MCF 10A (cell line): ENCODE measurements around the gene FOXC2. TPM values are rescaled to one million over a fixed set of nuclear protein-coding genes. Genes with fewer than 3 reads are reported as not detected.

ENCODE experiments used
- Bru-seq: library from RNA; stranded (reverse); fragments of 400-500 nt; gene quantifications from one replicate; lab custom pipeline; 2021; lab: Mats Ljungman, UMichigan
- BruChase-seq, 2 experiments: library from RNA; stranded (reverse); fragments of 400-500 nt; gene quantifications; one replicate each; lab custom pipeline; 2021; lab: Mats Ljungman, UMichigan
- BruUV-seq: library from RNA; stranded (reverse); fragments of 400-500 nt; replicated peaks from 2 replicates; lab custom pipeline; 2021; lab: Mats Ljungman, UMichigan
- CTCF ChIA-PET: fragments of 300-600 bp; sonication (Branson Sonifier 250); formaldehyde crosslinking; extraction: SDS; loops from one replicate; lab custom pipeline; 2021; ENCODE audit warnings: antibody characterized with exemption, inconsistent platforms; lab: Yijun Ruan, JAX
- POLR2A ChIA-PET: fragments of 300-600, 350-650 bp; sonication (Branson Sonifier 250); formaldehyde crosslinking; extraction: SDS; loops from one replicate; lab custom pipeline; 2020; ENCODE audit warnings: antibody characterized with exemption, inconsistent platforms; lab: Yijun Ruan, JAX
- DNase-seq: peaks from one replicate; pipeline ENCODE4 v3.0.0-alpha.2; 2018; ENCODE audit not compliant: unreplicated experiment
- H3K27ac Mint-ChIP-seq: one replicate; pipeline ENCODE4 v1.8.0; 2022; ENCODE audit warnings: mild to moderate bottlenecking, low read depth, mixed read lengths; ENCODE audit not compliant: unreplicated experiment
- H3K27me3 Mint-ChIP-seq: one replicate; pipeline ENCODE4 v1.8.0; 2022; ENCODE audit warnings: mixed read lengths; ENCODE audit not compliant: insufficient read depth, unreplicated experiment
- H3K36me3 Mint-ChIP-seq: one replicate; pipeline ENCODE4 v1.8.0; 2022; ENCODE audit warnings: mild to moderate bottlenecking, moderate library complexity, mixed read lengths; ENCODE audit not compliant: insufficient read depth, unreplicated experiment
- H3K4me1 Mint-ChIP-seq: one replicate; pipeline ENCODE4 v1.8.0; 2022; ENCODE audit warnings: mixed read lengths; ENCODE audit not compliant: insufficient read depth, unreplicated experiment
- H3K4me3 Mint-ChIP-seq: one replicate; pipeline ENCODE4 v1.8.0; 2022; ENCODE audit warnings: mild to moderate bottlenecking, moderate library complexity, mixed read lengths; ENCODE audit not compliant: unreplicated experiment
- H3K9me3 Mint-ChIP-seq: one replicate; pipeline ENCODE4 v1.8.0; 2022; ENCODE audit warnings: mixed read lengths; ENCODE audit not compliant: unreplicated experiment
- intact Hi-C: fragments of 100-400 bp; cut with micrococcal nuclease; formaldehyde crosslinking; loops from 2 replicates; pipeline ENCODE4 v1.14.1; 2022
- long read RNA-seq: library from polyadenylated mRNA; stranded (forward); transcript quantifications from one replicate; pipeline ENCODE4 v2.0.0, GENCODE V29; 2022
- total RNA-seq: library from RNA; stranded (reverse); gene quantifications from 2 replicates; pipeline ENCODE4 v1.2.3, GENCODE V29; 2022
- TF ChIP-seq, protein P1 (sequence below): fragments of 200-600 bp; IDR thresholded peaks from one replicate; pipeline ENCODE4 v1.8.0; 2022; ENCODE audit warnings: antibody characterized with exemption, mild to moderate bottlenecking; ENCODE audit not compliant: unreplicated experiment

FOXC2 gene
- total RNA-seq (16.8 and 22.5 TPM in 2 replicates), Bru-seq, nascent RNA (percentile 72 among the genes with signal in this experiment), BruChase-seq, experiment 1, labeled RNA remaining after a 6-hour chase (percentile 61 among the genes with signal in this experiment), BruChase-seq, experiment 2, labeled RNA remaining after a 2-hour chase (percentile 75 among the genes with signal in this experiment)
- long read RNA-seq, transcript FOXC2-202 (1 exons, 2,900 nt), result major isoform, 30 of 57 reads
- long read RNA-seq, transcript FOXC2-201 (1 exons, 2,478 nt), result minor isoform, 26 of 57 reads
- long read RNA-seq, partial matches to known transcripts, result 0 of 57 reads
- long read RNA-seq, other reads (novel, unspliced or antisense), result 1 of 57 reads

- peak within 1 kb of the TSS; percentile 90 for H3K4me3 Mint-ChIP-seq
- no peaks in the 10 kb centered on the region for H3K9me3 Mint-ChIP-seq
- intact Hi-C loops, result loop anchor here (5.0 to 10.0 kb wide), 4 partner anchors 256 to 1198 kb away; partner anchors contain the start of gene KLHDC4
- TF ChIP-seq, protein P1, sequence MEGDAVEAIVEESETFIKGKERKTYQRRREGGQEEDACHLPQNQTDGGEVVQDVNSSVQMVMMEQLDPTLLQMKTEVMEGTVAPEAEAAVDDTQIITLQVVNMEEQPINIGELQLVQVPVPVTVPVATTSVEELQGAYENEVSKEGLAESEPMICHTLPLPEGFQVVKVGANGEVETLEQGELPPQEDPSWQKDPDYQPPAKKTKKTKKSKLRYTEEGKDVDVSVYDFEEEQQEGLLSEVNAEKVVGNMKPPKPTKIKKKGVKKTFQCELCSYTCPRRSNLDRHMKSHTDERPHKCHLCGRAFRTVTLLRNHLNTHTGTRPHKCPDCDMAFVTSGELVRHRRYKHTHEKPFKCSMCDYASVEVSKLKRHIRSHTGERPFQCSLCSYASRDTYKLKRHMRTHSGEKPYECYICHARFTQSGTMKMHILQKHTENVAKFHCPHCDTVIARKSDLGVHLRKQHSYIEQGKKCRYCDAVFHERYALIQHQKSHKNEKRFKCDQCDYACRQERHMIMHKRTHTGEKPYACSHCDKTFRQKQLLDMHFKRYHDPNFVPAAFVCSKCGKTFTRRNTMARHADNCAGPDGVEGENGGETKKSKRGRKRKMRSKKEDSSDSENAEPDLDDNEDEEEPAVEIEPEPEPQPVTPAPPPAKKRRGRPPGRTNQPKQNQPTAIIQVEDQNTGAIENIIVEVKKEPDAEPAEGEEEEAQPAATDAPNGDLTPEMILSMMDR, result no peak
- POLR2A ChIA-PET, result interaction anchor here (0.5 to 7.2 kb wide), 9 partner anchors 9 to 808 kb away, joined by 3 to 42 read pairs (median 6); partner anchors contain the start of gene C16orf95
- H3K36me3 Mint-ChIP-seq, result peaks cover 30% of the 10 kb centered on the region
- H3K4me1 Mint-ChIP-seq, result peaks cover 19% of the 10 kb centered on the region
- peak within 1 kb of the TSS; percentile 49 for H3K27ac Mint-ChIP-seq
- no peaks in the 10 kb centered on the region for H3K27me3 Mint-ChIP-seq
- DNase-seq, result peak; percentile 94
- CTCF ChIA-PET, result interaction anchor here (0.6 to 4.5 kb wide), 5 partner anchors 194 to 713 kb away, joined by 3 to 20 read pairs (median 4); no protein-coding TSS in a partner anchor
- no TSS peak for BruUV-seq
Measured at GRCh38 chr16:86566601-86566965, at the start of gene FOXC2. FOXC2 (plus strand) TSS chr16:86566829; CDS start chr16:86567336, 507 bp downstream.

DNA sequence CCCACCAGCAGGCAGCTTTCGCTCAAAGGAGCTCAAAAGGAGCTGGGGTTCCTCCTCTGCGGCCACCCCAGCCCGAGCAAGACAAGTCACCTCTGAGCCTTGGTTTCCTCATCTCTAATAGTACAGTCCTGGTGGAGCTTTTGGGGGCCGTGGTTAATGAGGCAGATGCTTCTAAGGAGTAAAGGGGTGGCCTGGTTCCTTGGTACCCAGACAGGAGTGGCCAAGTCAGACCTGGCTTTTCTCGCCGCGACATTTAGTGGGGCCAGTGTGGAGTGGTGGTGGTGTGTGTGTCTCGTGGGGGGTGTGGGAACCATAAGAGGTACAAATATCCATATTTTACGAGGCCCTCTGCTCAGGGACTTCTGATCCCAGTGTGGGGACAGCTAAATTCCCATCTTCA is 49.6 kb upstream of the FOXC2 start:
- Mint-ChIP-seq H3K27ac (no peak overlapping the region), H3K9me3 (no peaks in the 10 kb centered on the region), H3K27me3 (peaks cover 47% of the 10 kb centered on the region), H3K4me3 (no peak overlapping the region), H3K4me1 (no peaks in the 10 kb centered on the region), H3K36me3 (no peaks in the 10 kb centered on the region)
- CTCF ChIA-PET, result interaction anchor here (0.6 to 10.0 kb wide), 23 partner anchors 11 to 833 kb away, joined by 3 to 249 read pairs (median 4); no protein-coding TSS in a partner anchor
- TF ChIP-seq, protein P1, result no peak
- BruUV-seq, result no TSS peak
- intact Hi-C loops, result loop anchor here (1.0 to 10.0 kb wide), 3 partner anchors 176 to 444 kb away; no protein-coding TSS in a partner anchor
- POLR2A ChIA-PET, result interaction anchor here (0.7 to 1.5 kb wide), 3 partner anchors 17 to 696 kb away, joined by 3 to 4 read pairs (median 4); no protein-coding TSS in a partner anchor
- no peak for DNase-seq

DNA sequence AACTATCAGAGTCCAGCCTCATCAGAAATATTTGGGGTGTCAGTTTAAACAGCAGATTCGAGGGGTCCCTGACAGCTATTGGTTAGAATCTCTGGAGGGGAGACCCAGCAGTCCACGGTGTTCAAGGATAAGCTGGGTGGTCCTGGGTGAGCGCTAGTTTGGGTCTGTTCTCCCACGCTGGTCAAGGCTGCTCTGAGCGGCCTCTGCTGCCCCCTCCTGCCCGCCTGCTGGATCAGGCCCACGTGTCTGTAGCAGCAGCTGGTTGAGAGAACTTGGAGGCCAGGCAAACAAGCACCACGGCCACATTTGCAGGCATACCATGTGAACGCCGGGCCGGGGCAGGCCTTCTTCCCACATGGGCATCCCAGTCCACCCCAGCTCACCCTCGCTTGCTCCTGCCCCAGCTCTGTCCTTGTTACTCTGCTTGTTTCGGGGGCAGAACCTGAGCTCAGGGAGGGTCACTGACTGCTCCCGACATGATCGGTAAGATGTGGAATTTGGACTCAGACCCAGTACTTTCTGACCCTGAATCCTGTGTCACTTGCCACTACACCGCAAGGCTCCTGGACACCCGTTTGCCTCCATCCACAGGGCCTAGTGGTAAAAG is 48.9 kb upstream of the FOXC2 start:
- Mint-ChIP-seq H3K4me3 (no peak overlapping the region), H3K4me1 (no peaks in the 10 kb centered on the region), H3K36me3 (no peaks in the 10 kb centered on the region), H3K27ac (no peak overlapping the region), H3K9me3 (no peaks in the 10 kb centered on the region), H3K27me3 (peaks cover 46% of the 10 kb centered on the region)
- DNase-seq, result peak; percentile 53
- no TSS peak for BruUV-seq
- ChIA-PET CTCF (interaction anchor here (0.5 to 10.0 kb wide), 39 partner anchors 11 to 832 kb away, joined by 3 to 249 read pairs (median 3); no protein-coding TSS in a partner anchor), POLR2A (interaction anchor here (0.7 to 1.5 kb wide), 3 partner anchors 16 to 697 kb away, joined by 3 to 4 read pairs (median 4); no protein-coding TSS in a partner anchor)
- TF ChIP-seq, protein P1, result peak; percentile 91
- intact Hi-C loops, result loop anchor here (1.0 to 10.0 kb wide), 3 partner anchors 177 to 444 kb away; no protein-coding TSS in a partner anchor
